HG03520 (cell line): Measurements from ENCODE around the gene MRPS27.
"Not testable (repeated sequence)": the region's sequence is repeated elsewhere in the genome, so short reads cannot be mapped to it uniquely, and the experiment has no call there.

Experiments
- ATAC-seq: cut with Tn5 transposase; IDR thresholded peaks from one replicate; pipeline ENCODE4 v1.9.1; 2021; ENCODE audit warnings: mild to moderate bottlenecking, moderate library complexity; ENCODE audit not compliant: unreplicated experiment

MRPS27 gene

GRCh38 chr5:72326306-72326649 is 6.2 kb upstream of the MRPS27 start:
- no peak for ATAC-seq

GRCh38 chr5:72325566-72326305 is 5.7 kb upstream of the MRPS27 start:
- no peak for ATAC-seq

- ATAC-seq = no peak
Observed at GRCh38 chr5:72324189-72324825, 4.3 kb upstream of the MRPS27 start.

GRCh38 chr5:72319435-72319975 is 535 bp downstream of the MRPS27 start:
- ATAC-seq = not testable (repeated sequence)

- ATAC-seq = no peak
Observed at GRCh38 chr5:72314571-72315172, 5.4 kb downstream of the MRPS27 start.

- ATAC-seq = no peak
Observed at GRCh38 chr5:72313141-72313540, 6.9 kb downstream of the MRPS27 start.

- ATAC-seq = no peak
Observed at GRCh38 chr5:72308853-72309191, 11.2 kb downstream of the MRPS27 start.

- ATAC-seq = peak; percentile 95
Observed at GRCh38 chr5:72307968-72308852, 11.8 kb downstream of the MRPS27 start.

GRCh38 chr5:72307573-72307967 is 12.5 kb downstream of the MRPS27 start:
- ATAC-seq = no peak

GRCh38 chr5:72305194-72306142 is 14.6 kb downstream of the MRPS27 start:
- no peak for ATAC-seq

- no peak for ATAC-seq
Observed at GRCh38 chr5:72302171-72302570, 17.9 kb downstream of the MRPS27 start.

- peak; percentile 58 for ATAC-seq
Observed at GRCh38 chr5:72301557-72301956, 18.5 kb downstream of the MRPS27 start.

GRCh38 chr5:72300590-72301339 is 19.3 kb downstream of the MRPS27 start:
- no peak for ATAC-seq

- ATAC-seq = no peak
Observed at GRCh38 chr5:72298711-72299110, 21.3 kb downstream of the MRPS27 start.

- ATAC-seq = not testable (repeated sequence)
Observed at GRCh38 chr5:72298136-72298535, 21.9 kb downstream of the MRPS27 start.

GRCh38 chr5:72296256-72296655 is 23.8 kb downstream of the MRPS27 start:
- ATAC-seq = no peak

- no peak for ATAC-seq
Observed at GRCh38 chr5:72295539-72295938, 24.5 kb downstream of the MRPS27 start.

- no peak for ATAC-seq
Observed at GRCh38 chr5:72294473-72294872, 25.6 kb downstream of the MRPS27 start.

- no peak for ATAC-seq
Observed at GRCh38 chr5:72293495-72294055, 26.5 kb downstream of the MRPS27 start.
